RKO (cell line): ENCODE data around the gene ZC3H7B.

Experiments used
- DNase-seq: peaks from one replicate; pipeline ENCODE4 v3.0.0-alpha.2; 2016; ENCODE audit warnings: low spot score

Gene ZC3H7B

DNA sequence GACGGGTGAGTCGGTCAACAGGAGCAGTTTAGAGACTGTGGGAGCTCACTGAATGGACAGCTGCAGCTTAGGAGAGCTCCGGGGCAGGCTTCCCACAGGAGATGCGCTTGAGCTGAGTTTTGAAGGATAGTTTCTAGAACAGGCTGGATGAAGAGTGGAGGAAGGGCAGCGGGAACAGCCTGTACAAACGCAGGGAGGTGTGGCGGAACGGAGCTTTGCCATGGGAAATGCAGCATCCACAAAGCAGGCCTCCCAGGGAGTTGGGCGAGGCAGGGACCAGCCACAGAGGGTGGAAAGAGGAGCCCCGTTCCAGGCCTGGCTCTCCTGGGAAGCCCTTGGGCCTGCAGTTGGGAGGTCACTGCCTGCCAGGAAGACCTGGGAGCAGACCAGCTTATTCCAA lies 53.7 kb downstream of the ZC3H7B start:
- DNase-seq, result no peak

GRCh38 chr22:41355895-41356294 lies 54.6 kb downstream of the ZC3H7B start:
- DNase-seq, result no peak

- no peak for DNase-seq
Observed at GRCh38 chr22:41356430-41357028, 55.2 kb downstream of the ZC3H7B start.

- DNase-seq, result no peak
Observed at GRCh38 chr22:41357191-41357590, 55.9 kb downstream of the ZC3H7B start.

- no peak for DNase-seq
Observed at GRCh38 chr22:41358927-41359326, 57.6 kb downstream of the ZC3H7B start.

DNA sequence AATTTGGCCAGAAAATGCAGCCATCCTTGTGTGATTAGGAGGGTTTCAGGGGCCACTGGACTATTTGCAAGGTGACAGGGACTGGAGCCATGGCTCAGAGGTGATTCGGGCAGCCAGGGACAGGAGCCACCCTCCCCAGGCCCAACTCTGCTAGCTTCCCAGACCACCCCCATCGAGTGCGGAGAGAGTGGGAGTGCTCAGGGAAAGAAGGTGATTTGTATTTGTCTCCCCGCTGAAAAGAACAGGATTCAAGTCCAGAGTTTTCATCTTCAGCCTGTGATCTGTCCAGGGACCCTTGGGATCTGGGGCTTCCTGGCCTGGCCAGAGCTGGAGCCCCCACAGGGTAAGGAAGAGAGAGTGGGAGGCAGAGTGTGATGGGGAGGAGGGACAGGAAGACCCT lies 58.1 kb downstream of the ZC3H7B start:
- DNase-seq, result no peak

DNA sequence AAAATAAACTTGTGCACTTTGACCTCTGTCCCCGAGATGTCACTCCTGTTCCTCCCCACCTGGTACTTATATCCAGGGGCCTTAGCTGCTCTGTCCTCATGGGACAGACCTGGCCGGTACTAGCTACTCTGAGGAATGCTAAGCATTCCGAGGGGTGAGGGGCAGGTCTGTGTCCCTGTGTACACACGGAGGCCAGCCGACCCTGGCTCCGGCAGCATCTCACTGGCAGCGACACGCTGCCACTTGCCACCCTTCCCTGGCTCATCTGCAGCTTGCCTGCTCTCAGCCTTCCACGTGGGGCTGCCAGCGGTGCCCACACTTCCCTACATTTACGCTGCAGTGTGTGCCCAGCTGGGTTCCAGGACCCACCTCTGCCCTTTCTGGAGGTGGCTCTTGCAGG lies 58.8 kb downstream of the ZC3H7B start:
- DNase-seq, result no peak

- DNase-seq, result peak; percentile 74
Observed at GRCh38 chr22:41361716-41362310, 60.5 kb downstream of the ZC3H7B start.

DNA sequence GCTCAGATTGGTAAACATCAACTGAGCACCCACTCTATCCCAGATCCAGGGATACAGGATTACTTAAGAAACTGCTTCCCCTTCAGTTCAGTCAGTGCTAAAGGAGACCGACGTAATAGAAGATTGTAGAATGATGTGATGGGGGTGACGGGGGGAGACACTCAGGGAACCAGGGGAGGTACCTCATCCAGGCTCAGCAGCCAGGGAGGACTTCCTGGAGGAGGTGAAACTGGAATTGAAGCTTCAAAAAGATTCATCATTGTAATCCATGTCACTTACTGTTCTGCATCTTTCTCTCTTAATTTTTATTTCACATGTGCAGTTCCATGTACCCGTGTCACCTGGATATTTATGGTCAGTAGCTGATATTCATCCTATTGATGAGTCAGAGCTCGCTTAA lies 61.3 kb downstream of the ZC3H7B start:
- DNase-seq, result no peak

DNA sequence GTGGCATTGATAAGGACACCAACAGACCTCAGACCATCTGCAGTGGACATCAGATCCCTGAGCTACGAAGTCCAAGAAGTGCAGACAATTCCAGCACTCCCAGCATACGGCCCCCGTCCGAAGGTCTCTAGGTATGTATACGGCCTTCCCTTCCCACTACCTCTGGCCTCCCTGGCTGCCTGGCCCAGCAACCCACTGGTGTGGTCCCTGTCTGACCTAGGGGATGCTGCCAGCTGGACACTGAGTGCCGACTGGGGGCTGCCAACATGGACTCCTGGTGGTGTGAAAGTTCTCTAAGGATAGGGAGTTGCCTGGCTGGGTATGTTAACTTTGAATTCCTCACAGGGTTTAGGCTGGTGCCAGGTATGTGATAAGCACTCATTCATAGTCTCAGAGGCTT lies 62.9 kb downstream of the ZC3H7B start:
- DNase-seq, result no peak

- DNase-seq, result no peak
Observed at GRCh38 chr22:41364955-41365354, 63.6 kb downstream of the ZC3H7B start.

GRCh38 chr22:41365425-41365824 lies 64.1 kb downstream of the ZC3H7B start:
- no peak for DNase-seq

DNA sequence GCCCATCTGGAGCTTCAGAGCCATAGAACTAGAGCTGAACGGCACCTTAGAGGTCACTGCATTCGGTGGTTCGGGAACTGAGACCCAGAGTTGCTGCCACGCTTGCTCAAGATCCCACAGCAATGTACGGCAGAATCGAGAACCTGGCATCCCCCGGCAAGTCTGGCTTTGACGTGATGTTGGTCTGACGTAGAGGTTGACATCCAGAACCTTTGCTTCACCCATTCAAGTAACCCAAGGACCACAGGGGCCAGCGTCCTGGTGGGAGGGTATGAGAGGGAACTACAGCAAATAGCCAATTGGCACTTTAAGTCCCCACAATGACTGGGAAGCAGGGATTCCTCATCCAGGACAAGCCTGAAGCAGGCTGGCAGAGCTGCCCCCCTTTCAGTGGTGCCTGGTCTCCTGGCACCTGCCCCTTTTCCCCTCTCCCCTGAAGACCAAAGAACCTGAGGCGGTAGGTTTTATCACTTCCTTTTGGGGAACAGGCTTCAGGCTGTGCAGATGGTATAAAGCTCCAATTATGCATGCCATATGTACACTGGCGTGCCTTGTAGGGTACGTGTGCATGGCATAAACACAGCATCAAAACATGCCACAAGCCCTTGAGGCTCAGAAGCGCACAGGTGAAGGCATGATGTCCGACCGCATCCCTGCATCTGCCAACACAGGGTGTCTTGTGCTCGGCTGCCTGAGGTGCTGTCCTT lies 65.2 kb downstream of the ZC3H7B start:
- DNase-seq, result no peak

DNA sequence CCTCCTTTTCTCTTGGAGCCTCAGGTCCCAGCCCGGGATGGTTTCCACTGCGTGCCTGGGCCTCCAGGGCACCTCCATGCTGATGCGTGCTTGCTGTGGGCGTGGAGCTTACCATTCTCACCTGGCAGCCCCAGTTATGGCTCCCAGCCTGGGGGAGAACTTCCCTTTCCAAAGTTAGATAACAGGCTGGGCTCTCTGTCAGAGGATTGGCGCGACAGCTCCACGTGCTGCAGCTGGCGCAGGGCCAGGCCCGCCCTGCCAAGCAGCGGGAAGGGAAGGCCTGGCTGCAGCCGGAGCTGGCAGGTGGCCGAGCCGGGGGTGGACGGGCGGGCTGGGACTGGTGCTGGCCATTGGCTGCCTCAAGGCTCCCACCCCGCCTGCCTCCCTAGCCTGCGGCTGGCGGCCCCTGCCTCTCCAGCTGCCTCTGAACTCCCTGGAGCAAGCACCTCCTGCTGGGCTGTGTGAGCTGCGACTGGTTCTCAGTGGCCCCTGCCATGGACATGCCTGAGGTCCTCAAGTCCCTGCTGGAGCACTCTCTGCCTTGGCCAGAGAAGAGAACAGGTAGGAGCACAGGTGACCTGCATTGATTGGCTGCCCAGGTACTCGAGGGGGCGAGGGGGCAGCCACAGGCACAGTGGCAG lies 65.8 kb downstream of the ZC3H7B start:
- DNase-seq, result peak; percentile 86

- no peak for DNase-seq
Observed at GRCh38 chr22:41367680-41368542, 66.6 kb downstream of the ZC3H7B start.

DNA sequence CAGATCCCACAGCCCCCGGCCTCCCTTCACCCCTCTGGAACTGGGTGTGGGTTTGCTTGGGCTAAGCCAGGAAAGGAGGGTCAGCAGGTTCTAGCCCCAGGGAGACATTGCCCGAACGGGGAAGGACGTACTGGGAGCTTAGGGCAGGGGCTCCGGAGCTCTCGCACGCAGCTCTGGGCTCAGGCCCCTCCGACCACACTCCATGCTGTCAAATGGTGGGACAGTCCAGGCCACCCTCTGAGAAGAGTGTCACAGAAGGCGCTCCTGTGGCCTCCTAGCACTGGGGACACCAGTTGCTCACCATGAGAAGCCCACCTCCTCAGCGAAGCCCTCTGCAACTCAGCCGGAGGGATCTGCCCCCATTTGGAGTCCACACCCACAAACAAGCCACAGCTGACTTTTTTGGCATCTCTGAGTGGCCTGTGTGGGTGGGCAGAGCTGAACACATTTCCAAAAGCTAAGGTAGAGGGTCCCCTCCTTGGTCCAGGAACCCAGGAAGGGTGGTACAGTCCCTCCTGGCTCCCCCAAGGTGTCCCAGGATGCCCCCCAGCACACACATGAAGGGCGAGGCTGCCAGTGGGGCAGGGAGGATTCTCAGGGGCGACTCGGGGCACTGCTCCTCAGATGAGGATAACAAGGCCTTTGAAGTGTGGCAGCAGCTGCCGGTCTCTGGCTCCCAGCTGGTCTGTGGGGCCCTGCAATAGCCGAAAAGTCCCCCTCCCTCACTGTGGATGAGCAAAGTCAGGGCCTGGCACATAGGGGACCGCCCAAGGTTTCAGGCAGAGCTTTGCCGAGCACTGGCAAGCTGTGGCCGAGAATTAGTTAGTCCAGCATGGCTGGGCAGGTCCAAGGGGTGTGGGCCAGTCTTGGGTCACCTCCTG lies 67.5 kb downstream of the ZC3H7B start:
- no peak for DNase-seq

DNA sequence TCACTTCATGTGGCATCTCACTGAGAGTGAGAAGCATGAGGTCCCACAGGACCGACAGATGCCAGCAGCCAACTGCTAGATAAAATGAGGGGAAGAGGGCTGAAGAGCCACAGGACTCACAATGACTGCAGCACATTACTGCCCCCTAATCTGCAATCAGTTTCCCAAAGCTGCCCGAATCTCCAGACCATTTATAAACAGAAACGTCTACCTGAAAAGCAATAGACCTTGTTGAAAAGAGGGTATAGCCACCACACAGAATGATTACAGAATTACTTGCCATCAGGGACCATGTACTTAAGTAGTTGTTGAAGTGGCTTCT lies 68.1 kb downstream of the ZC3H7B start:
- no peak for DNase-seq

DNA sequence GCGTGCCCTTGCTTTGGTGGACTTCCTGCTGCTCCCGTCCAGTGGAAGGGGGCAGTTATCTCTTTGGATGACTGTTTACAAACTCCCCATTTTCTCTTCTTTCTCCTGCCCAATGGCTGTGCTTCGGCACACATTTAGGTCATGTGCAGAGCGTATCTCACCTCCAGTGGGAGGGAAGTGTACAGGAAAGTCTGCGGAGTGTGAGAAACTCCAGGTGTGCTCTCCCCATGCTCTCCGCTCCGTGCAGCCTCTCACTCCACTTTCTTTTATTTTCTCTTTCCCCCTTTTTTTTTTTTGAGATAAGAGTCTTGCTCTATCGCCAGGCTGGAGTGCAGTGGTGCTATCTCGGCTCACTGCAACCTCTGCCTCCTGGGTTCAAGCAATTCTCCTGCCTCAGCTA lies 68.5 kb downstream of the ZC3H7B start:
- DNase-seq, result no peak

DNA sequence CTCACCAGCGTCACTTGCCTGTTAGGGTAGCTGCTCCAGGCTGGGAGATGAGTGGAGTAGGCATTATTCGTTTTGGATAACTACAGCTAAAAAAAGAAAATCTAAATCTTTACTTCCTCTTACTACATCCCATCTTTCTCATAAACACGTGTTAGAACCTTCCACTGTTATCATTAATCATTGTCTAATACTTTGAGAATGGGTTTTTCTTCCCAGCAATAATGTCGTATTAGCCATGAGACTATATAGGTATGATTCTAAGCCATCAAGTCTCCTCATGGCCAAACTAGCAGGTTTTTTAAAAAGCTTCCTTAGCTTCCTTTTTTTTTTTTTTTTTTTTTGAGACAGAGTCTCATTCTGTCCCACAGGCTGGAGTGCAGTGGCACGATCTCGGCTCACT lies 76.5 kb downstream of the ZC3H7B start:
- no peak for DNase-seq

GRCh38 chr22:41380993-41381328 lies 79.6 kb downstream of the ZC3H7B start:
- peak; percentile 63 for DNase-seq

DNA sequence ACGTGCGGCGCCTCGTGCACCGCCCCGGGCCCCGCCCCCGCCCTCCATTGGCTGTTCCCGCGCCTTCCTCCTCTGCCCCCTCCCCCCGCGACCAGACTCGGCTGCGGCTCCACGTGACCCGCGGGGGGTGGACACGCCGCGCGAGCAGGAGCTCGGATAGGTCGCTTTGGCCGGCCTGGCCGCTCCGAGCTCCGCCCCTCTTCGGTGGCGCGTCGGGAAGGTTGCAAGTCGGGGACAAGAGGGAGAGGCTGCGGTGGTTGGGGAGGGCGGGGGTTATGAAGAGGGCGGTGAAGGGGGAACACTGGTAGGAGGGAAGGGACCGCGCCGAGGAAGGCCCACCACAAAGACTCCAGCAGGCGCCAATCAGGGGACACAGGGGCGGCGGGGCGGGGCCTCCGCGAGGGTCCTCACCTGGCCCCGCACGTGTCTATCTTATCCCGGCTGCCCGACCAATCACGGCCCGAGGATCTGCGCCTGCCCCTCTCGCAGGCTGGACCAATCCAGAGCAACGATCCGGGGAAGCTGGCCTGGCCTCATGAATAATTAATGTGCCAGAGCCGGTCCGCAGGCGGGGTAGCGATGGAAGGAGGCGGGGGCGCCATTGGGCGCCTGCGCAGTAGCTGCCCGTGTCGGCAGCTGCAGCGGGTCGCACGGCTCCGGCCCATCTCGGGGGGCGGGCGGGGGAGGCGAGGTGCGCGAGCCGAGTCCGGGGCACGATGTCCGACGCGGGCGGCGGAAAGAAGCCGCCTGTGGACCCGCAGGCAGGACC lies 80.2 kb downstream of the ZC3H7B start, which contains the start of gene TEF:
Gene TEF (plus strand): TSS at position 614 of the 769 bp plus-strand sequence. CDS start 103 bp downstream, at position 717.
- peak; percentile 98 for DNase-seq
